Keratinocyte (primary cell): ENCODE data around the gene BCAT1. TPM values are rescaled to one million over a fixed set of nuclear protein-coding genes. Genes with fewer than 3 reads are reported as not detected.

ENCODE experiments used
- DNase-seq: peaks from one replicate; pipeline ENCODE4 v3.0.0-alpha.2; 2011; ENCODE audit warnings: low read depth, missing footprints, low spot score
- FAIRE-seq: peaks from 2 replicates; lab custom pipeline; 2011; peaks lifted over from hg19 to GRCh38; lab: Jason Lieb, UNC
- H2AFZ ChIP-seq: 2 replicates; pipeline ENCODE4 v1.6.0; 2012; ENCODE audit warnings: low read length, control low read depth, inconsistent platforms; ENCODE audit not compliant: control insufficient read depth
- H3K27ac ChIP-seq: 2 replicates; pipeline ENCODE4 v1.5.1; 2011; ENCODE audit warnings: low read length; ENCODE audit not compliant: control insufficient read depth, insufficient read depth
- H3K27me3 ChIP-seq: 3 replicates; pipeline ENCODE4 v1.6.0; 2011; ENCODE audit warnings: low read length; ENCODE audit not compliant: control insufficient read depth, insufficient read depth; ENCODE audit errors: extremely low read depth
- H3K36me3 ChIP-seq, 2 experiments: 2 replicates in 1 of 2; 3 replicates in 1 of 2; pipeline ENCODE4 v1.5.1; 2011; ENCODE audit warnings: low read length in 2 of 2, mild to moderate bottlenecking in 1 of 2; ENCODE audit not compliant: control insufficient read depth in 2 of 2, insufficient read depth in 2 of 2; ENCODE audit errors: extremely low read depth in 1 of 2
- H3K4me1 ChIP-seq: 3 replicates; pipeline ENCODE4 v1.5.1; 2011; ENCODE audit warnings: low read length; ENCODE audit not compliant: control insufficient read depth, insufficient read depth; ENCODE audit errors: extremely low read depth
- H3K4me2 ChIP-seq: 3 replicates; pipeline ENCODE4 v1.6.0; 2011; ENCODE audit warnings: low read depth, low read length; ENCODE audit not compliant: control insufficient read depth, insufficient read depth; ENCODE audit errors: extremely low read depth
- H3K4me3 ChIP-seq, 3 experiments: fragments of 200-600 bp in 1 of 3; sonication (generic) in 1 of 3; 2 replicates in 2 of 3; 3 replicates in 1 of 3; pipeline ENCODE4 v1.5.1; 2011 to 2016; ENCODE audit warnings: low read length in 3 of 3, mild to moderate bottlenecking in 3 of 3, control low read depth in 2 of 3, inconsistent platforms in 1 of 3, low read depth in 1 of 3, mixed read lengths in 1 of 3, mixed run types in 1 of 3, moderate library complexity in 1 of 3; ENCODE audit not compliant: control insufficient read depth in 2 of 3, insufficient read depth in 2 of 3; ENCODE audit errors: extremely low read depth in 1 of 3
- H3K79me2 ChIP-seq: 2 replicates; pipeline ENCODE4 v1.6.0; 2012; ENCODE audit warnings: low read length; ENCODE audit not compliant: control insufficient read depth, insufficient read depth
- H3K9ac ChIP-seq: 3 replicates; pipeline ENCODE4 v1.6.0; 2011; ENCODE audit warnings: low read length; ENCODE audit not compliant: control insufficient read depth, insufficient read depth; ENCODE audit errors: extremely low read depth
- H3K9me1 ChIP-seq: 3 replicates; pipeline ENCODE4 v1.6.0; 2011; ENCODE audit warnings: low read length; ENCODE audit not compliant: control insufficient read depth, insufficient read depth; ENCODE audit errors: extremely low read depth
- H3K9me3 ChIP-seq: 2 replicates; pipeline ENCODE4 v1.5.1; 2012; ENCODE audit warnings: low read depth, low read length; ENCODE audit not compliant: control insufficient read depth
- H4K20me1 ChIP-seq: 3 replicates; pipeline ENCODE4 v1.6.0; 2011; ENCODE audit warnings: low read length; ENCODE audit not compliant: control insufficient read depth, insufficient read depth; ENCODE audit errors: extremely low read depth
- CTCF ChIP-seq, 3 experiments: IDR thresholded peaks in 1 of 3; conservative IDR thresholded peaks in 1 of 3; optimal IDR thresholded peaks in 1 of 3; 2 replicates in 2 of 3; 3 replicates in 1 of 3; pipeline versions ENCODE3 to v1.5.1; 2011; ENCODE audit warnings: low read length in 3 of 3, mild to moderate bottlenecking in 3 of 3, moderate library complexity in 2 of 3, control low read depth in 1 of 3, inconsistent platforms in 1 of 3; ENCODE audit not compliant: insufficient read depth in 2 of 3; ENCODE audit errors: extremely low read depth in 1 of 3
- EZH2 ChIP-seq: IDR thresholded peaks from one replicate; pipeline ENCODE4 v1.6.1; 2012; ENCODE audit warnings: inconsistent platforms, mild to moderate bottlenecking, low read length, moderate library complexity
- dilution Hi-C: fragments of 300-500 bp; cut with MboI; formaldehyde crosslinking; loops from one replicate; pipeline ENCODE4 v1.7.0; 2020; ENCODE audit warnings: low sequenced_read_pairs; ENCODE audit not compliant: extremely low pct_ligation_motif_present
- polyA plus RNA-seq, 5 experiments: library from polyadenylated mRNA; depleted of rRNA in 3 of 5; stranded (reverse) in 3 of 5; stranded (forward) in 1 of 5; unstranded in 1 of 5; fragments of >200 nt; gene quantifications; 1 replicate in 1 of 5; 2 replicates in 3 of 5; 3 replicates in 1 of 5; pipeline versions ENCODE4 v1.2.1 to v1.2.3, GENCODE V29; 2011 to 2012; ENCODE audit warnings: missing spikeins in 2 of 5, low read depth in 1 of 5, low replicate concordance in 1 of 5

The BCAT1 gene
- polyA plus RNA-seq, 1 donor (not counting 4 experiments of a cell fraction or from before 2014, with no cell fraction given): 6.5 TPM

- no peak overlapping the region for H3K27ac ChIP-seq
- peak overlapping the region; percentile 41 to 60 (median 52) for H3K4me3 ChIP-seq
- no peak for FAIRE-seq
- no peaks in the 10 kb centered on the region for H3K79me2 ChIP-seq
- H2AFZ ChIP-seq: peak overlapping the region; percentile 89
- no peaks in the 10 kb centered on the region for H3K27me3 ChIP-seq
- no peaks in the 10 kb centered on the region for H4K20me1 ChIP-seq
- dilution Hi-C loops: no loop called here
- TF ChIP-seq CTCF (optimal IDR thresholded peaks at IDR 0.05 in 1 of 3, IDR thresholded peaks at IDR 0.05 in 1 of 3, conservative IDR thresholded peaks at IDR 0.05 in 1 of 3; ENCODE audit: extremely low read depth in 1 of 3, insufficient read depth in 2 of 3, low read length in 3 of 3): no peak
- TF ChIP-seq EZH2: no peak
- no peaks in the 10 kb centered on the region for H3K9me3 ChIP-seq
- peak overlapping the region; percentile 86 for H3K4me2 ChIP-seq
- H3K4me1 ChIP-seq: peaks cover 30% of the 10 kb centered on the region
- no peaks in the 10 kb centered on the region for H3K36me3 ChIP-seq
- H3K9ac ChIP-seq: peak overlapping the region; percentile 62
- H3K9me1 ChIP-seq: no peaks in the 10 kb centered on the region
- no peak for DNase-seq
Observed at GRCh38 chr12:24901576-24902461, 47.1 kb downstream of the BCAT1 start.

- no peak for DNase-seq
- no peaks in the 10 kb centered on the region for H3K36me3 ChIP-seq
- peaks cover 30% of the 10 kb centered on the region for H3K4me1 ChIP-seq
- H3K79me2 ChIP-seq: no peaks in the 10 kb centered on the region
- H3K9me3 ChIP-seq: no peaks in the 10 kb centered on the region
- dilution Hi-C loops: no loop called here
- H3K9ac ChIP-seq: no peak overlapping the region
- no peaks in the 10 kb centered on the region for H3K27me3 ChIP-seq
- no peaks in the 10 kb centered on the region for H3K9me1 ChIP-seq
- no peak overlapping the region for H2AFZ ChIP-seq
- no peak overlapping the region for H3K4me3 ChIP-seq
- no peak for FAIRE-seq
- H3K27ac ChIP-seq: peak overlapping the region; percentile 2
- H3K4me2 ChIP-seq: no peak overlapping the region
- no peaks in the 10 kb centered on the region for H4K20me1 ChIP-seq
- TF ChIP-seq EZH2 (no peak), CTCF (optimal IDR thresholded peaks at IDR 0.05 in 1 of 3, IDR thresholded peaks at IDR 0.05 in 1 of 3, conservative IDR thresholded peaks at IDR 0.05 in 1 of 3; ENCODE audit: extremely low read depth in 1 of 3, insufficient read depth in 2 of 3, low read length in 3 of 3) (no peak)
Observed at GRCh38 chr12:24900196-24900595, 48.7 kb downstream of the BCAT1 start.
